Peyer's patch (tissue), 4 donors: ENCODE data around the gene TMEM88. TPM values are rescaled to one million over a fixed set of nuclear protein-coding genes. Genes with fewer than 3 reads are reported as not detected.
A peak's percentile ranks its signal among the peaks of the same experiment; 100 is the strongest.

Experiments
- DNase-seq, 3 donors: peaks; one replicate each; pipeline ENCODE4 v3.0.0-alpha.2; 2017 to 2019
- H3K27ac ChIP-seq, 4 donors: fragments of 200-600 bp; sonication (generic); one replicate each; pipeline ENCODE4 v1.5.1; 2016 to 2019
- H3K27me3 ChIP-seq, 2 donors: fragments of 200-600 bp; sonication (generic); one replicate each; pipeline ENCODE4 v1.5.1; 2019
- H3K36me3 ChIP-seq, 3 donors: fragments of 200-600 bp; sonication (generic); one replicate each; pipeline ENCODE4 v1.5.1; 2016 to 2019
- H3K4me1 ChIP-seq, 4 donors: fragments of 200-600 bp; sonication (generic); one replicate each; pipeline ENCODE4 v1.5.1; 2016 to 2019
- H3K4me3 ChIP-seq, 4 donors: fragments of 200-600 bp; sonication (generic); 1 replicate in 3 of 4; 2 replicates in 1 of 4; pipeline ENCODE4 v1.5.1; 2016 to 2019; ENCODE audit warnings: mild to moderate bottlenecking in 1 of 4
- H3K9me3 ChIP-seq, 4 donors: fragments of 200-600 bp; sonication (generic); one replicate each; pipeline ENCODE4 v1.5.1; 2016 to 2019; ENCODE audit warnings: mild to moderate bottlenecking in 1 of 4
- CTCF ChIP-seq, 6 experiments: fragments of 450-650 bp in 4 of 6; fragments of 200-600 bp in 2 of 6; sonication (generic) in 1 of 6; IDR thresholded peaks; one replicate each; pipeline ENCODE4 v1.5.1; 2017 to 2019; ENCODE audit warnings: antibody characterized with exemption in 6 of 6, mild to moderate bottlenecking in 3 of 6, moderate library complexity in 1 of 6
- POLR2A ChIP-seq, 2 donors: fragments of 450-650 bp; IDR thresholded peaks; one replicate each; pipeline ENCODE4 v1.5.1; 2017; ENCODE audit warnings: antibody characterized with exemption in 2 of 2, mild to moderate bottlenecking in 2 of 2, moderate library complexity in 2 of 2
- total RNA-seq, 4 donors: library from RNA; depleted of rRNA; stranded (reverse); fragments of >200 nt; gene quantifications; one replicate each; pipeline ENCODE4 v1.1.0, GENCODE V29; 2016

Gene TMEM88
- total RNA-seq, 4 donors from 2014 or later: 3.4 to 29.7 (median 12.9) TPM

DNA sequence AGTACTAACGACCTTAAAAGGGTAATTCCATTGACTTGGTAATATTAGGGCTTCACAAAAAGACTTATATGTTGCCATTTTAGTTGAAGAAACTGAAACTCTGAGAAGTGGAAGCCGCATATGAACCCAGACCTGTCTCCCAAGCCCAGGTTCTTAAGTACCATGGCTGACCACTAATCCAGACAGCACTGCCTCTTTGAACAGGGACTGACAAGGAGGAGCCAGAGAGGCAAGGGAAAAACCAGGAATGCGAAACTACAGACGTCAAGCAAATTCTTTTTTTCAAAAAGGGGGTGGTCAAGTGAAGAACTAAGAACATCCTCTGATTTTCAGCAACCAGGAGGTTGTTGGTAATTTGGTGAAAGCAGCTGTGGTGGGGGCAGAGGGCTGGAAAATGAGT, 18.2 kb downstream of the TMEM88 start:
- Histone ChIP-seq H3K27ac (no peak overlapping the region), H3K9me3 (no peaks in the 10 kb centered on the region), H3K4me3 (no peak overlapping the region), H3K4me1 (no peaks in the 10 kb centered on the region), H3K27me3 (no peaks in the 10 kb centered on the region), H3K36me3 (no peaks in the 10 kb centered on the region)
- no peak for DNase-seq
- TF ChIP-seq POLR2A (IDR thresholded peaks at IDR 0.05) (no peak), CTCF (IDR thresholded peaks at IDR 0.05) (no peak)

DNA sequence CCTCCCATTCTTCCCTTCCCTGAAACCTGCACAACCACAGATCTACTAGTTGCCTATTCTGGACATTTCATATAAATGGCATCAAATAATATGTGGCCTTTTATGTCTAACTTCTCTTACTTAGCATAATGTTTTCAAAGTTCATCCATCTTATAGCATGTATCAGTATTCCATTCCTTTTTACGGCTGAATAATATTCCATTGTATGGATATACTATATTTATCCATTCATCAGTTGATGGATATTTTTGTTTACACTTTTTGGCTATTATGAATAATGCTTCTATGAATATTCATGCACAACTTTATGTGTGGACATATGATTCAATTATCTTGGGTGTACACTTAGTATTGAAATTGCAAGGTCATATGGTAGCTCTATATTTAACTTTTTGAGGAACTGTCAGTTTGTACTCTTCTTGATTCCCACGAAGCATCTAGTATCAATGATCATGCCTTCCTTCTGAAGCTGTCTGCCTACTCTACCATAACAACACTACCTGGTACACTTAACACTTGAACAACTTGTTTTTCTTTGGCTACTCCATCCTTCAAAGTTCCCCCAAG, 21.0 kb downstream of the TMEM88 start:
- H3K9me3 ChIP-seq: no peaks in the 10 kb centered on the region
- no peak overlapping the region for H3K4me3 ChIP-seq
- DNase-seq: no peak
- no peaks in the 10 kb centered on the region for H3K4me1 ChIP-seq
- TF ChIP-seq CTCF (IDR thresholded peaks at IDR 0.05) (no peak), POLR2A (IDR thresholded peaks at IDR 0.05) (no peak)
- peaks cover 0 to 13% (median 0%) of the 10 kb centered on the region in 3 donors for H3K36me3 ChIP-seq
- H3K27ac ChIP-seq: no peak overlapping the region
- no peaks in the 10 kb centered on the region for H3K27me3 ChIP-seq

- Histone ChIP-seq H3K9me3 (no peaks in the 10 kb centered on the region), H3K27ac (no peak overlapping the region), H3K4me3 (no peak overlapping the region), H3K36me3 (peaks cover 0 to 18% (median 0%) of the 10 kb centered on the region in 3 donors), H3K4me1 (peaks cover 0 to 19% (median 2%) of the 10 kb centered on the region in 4 donors), H3K27me3 (no peaks in the 10 kb centered on the region)
- no peak for TF ChIP-seq CTCF (IDR thresholded peaks at IDR 0.05)
- peak in 1 of 3 donors; percentile 23 for DNase-seq
Measured at GRCh38 chr17:7878234-7878633, 23.4 kb downstream of the TMEM88 start.

- Histone ChIP-seq H3K4me1 (peaks cover 0 to 28% (median 2%) of the 10 kb centered on the region in 4 donors), H3K27ac (no peak overlapping the region), H3K36me3 (peaks cover 0 to 18% (median 0%) of the 10 kb centered on the region in 3 donors), H3K4me3 (no peak overlapping the region), H3K9me3 (no peaks in the 10 kb centered on the region), H3K27me3 (no peaks in the 10 kb centered on the region)
- no peak for TF ChIP-seq POLR2A (IDR thresholded peaks at IDR 0.05)
- TF ChIP-seq CTCF (IDR thresholded peaks at IDR 0.05): no peak
- no peak for DNase-seq
Measured at GRCh38 chr17:7880076-7880868, 25.4 kb downstream of the TMEM88 start.

DNA sequence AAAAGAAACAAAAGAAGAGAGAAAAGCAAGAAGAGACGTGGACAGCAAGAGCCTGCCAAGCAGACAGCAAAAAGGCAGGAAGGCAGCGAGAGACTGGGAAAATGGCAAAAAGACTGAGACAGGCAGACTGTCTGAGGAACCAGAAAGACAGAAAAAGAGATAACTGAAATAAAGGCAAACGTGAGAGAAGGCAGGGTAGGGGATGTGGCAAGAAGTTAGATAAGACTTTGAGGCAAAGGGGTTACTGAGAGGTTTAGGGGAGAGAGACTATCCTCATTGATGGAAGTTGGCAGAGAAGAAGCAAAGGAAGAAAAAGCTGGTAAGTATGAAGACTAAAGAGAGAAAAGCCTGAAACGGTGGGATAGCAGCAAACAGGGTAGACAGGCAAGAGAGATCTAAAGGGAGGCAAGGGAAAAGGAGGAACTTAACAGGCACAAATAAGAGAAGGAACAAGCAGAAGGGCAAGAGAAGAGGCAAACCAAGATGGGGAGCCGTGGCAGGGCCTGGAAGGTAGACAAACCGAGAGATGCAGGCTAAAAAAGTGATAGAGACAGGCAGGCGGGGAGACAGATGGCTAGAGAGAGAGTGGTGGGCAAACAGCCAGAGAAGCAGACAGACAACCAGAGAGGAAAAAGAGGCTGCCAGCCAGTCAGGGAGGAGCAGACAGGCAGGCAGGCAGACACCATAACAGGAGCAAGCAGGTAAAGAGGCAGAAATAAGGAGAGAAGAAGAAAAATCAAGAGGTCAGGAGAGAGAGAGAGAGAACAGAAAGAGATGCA, 26.6 kb downstream of the TMEM88 start:
- Histone ChIP-seq H3K9me3 (no peaks in the 10 kb centered on the region), H3K36me3 (peaks cover 0 to 18% (median 0%) of the 10 kb centered on the region in 3 donors), H3K27ac (peak overlapping the region in 1 of 4 donors; percentile 37), H3K27me3 (no peaks in the 10 kb centered on the region), H3K4me3 (no peak overlapping the region), H3K4me1 (peaks cover 0 to 35% (median 2%) of the 10 kb centered on the region in 4 donors)
- peak in 1 of 3 donors; percentile 41 for DNase-seq
- TF ChIP-seq CTCF (IDR thresholded peaks at IDR 0.05): no peak
- TF ChIP-seq POLR2A (IDR thresholded peaks at IDR 0.05): no peak
